GM12878 (cell line): ENCODE measurements around the gene CWF19L1. TPM values are rescaled to one million over a fixed set of nuclear protein-coding genes. Genes with fewer than 3 reads are reported as not detected.

Experiments
- ATAC-seq: fragments of 200-7000 bp; cut with Tn5 transposase; 3 replicates; pipeline ENCODE4 v1.9.1; 2020; ENCODE audit warnings: mild to moderate bottlenecking, moderate library complexity
- BruUV-seq: library from RNA; stranded (reverse); fragments of 400-500 nt; replicated peaks from 2 replicates; lab custom pipeline; 2021; lab: Mats Ljungman, UMichigan
- CTCF ChIA-PET: fragments of 300-600 bp; sonication (Branson Sonifier 250); formaldehyde crosslinking; extraction: SDS; loops from one replicate; lab custom pipeline; 2021; ENCODE audit warnings: inconsistent platforms; lab: Yijun Ruan, JAX
- POLR2A ChIA-PET: fragments of 350-600 bp; formaldehyde crosslinking; extraction: SDS; loops from one replicate; lab custom pipeline; 2021; ENCODE audit warnings: inconsistent platforms; lab: Charles Lee
- RAD21 ChIA-PET: fragments of 300-600 bp; sonication (Branson Sonifier 250); formaldehyde crosslinking; loops from one replicate; lab custom pipeline; 2023; ENCODE audit warnings: antibody characterized with exemption; ENCODE audit not compliant: unreplicated experiment; lab: Charles Lee
- SMC1A ChIA-PET: fragments of 300-600 bp; sonication (Branson Sonifier 250); formaldehyde crosslinking; loops from one replicate; lab custom pipeline; 2023; ENCODE audit not compliant: unreplicated experiment, uncharacterized antibody; lab: Charles Lee
- DNase-seq: peaks from one replicate; pipeline ENCODE4 v3.0.0-alpha.2; 2011; ENCODE audit warnings: low read depth, low spot score
- FAIRE-seq: peaks from 3 replicates; lab custom pipeline; 2011; peaks lifted over from hg19 to GRCh38; lab: Jason Lieb, UNC
- H2AFZ ChIP-seq: 2 replicates; pipeline ENCODE4 v1.6.0; 2011; ENCODE audit warnings: low read depth, low read length, control low read depth; ENCODE audit not compliant: control insufficient read depth
- H3K27ac ChIP-seq: 2 replicates; pipeline ENCODE4 v1.5.1; 2011; ENCODE audit warnings: control low read depth; ENCODE audit not compliant: control insufficient read depth, insufficient read depth
- H3K27me3 ChIP-seq, 2 experiments: replicated peaks in 1 of 2; 2 replicates each; pipeline versions ENCODE4 v1.6.0 to v1.6.1; 2011; ENCODE audit warnings: low read length in 1 of 2; ENCODE audit not compliant: control insufficient read depth in 2 of 2, insufficient read depth in 2 of 2
- H3K36me3 ChIP-seq, 2 experiments: 2 replicates each; pipeline ENCODE4 v1.5.1; 2011; ENCODE audit warnings: low read length in 1 of 2; ENCODE audit not compliant: control insufficient read depth in 2 of 2, insufficient read depth in 2 of 2
- H3K4me1 ChIP-seq: 2 replicates; pipeline ENCODE4 v1.6.1; 2011; ENCODE audit warnings: mild to moderate bottlenecking, low read length, moderate library complexity, mixed read lengths; ENCODE audit not compliant: control insufficient read depth, insufficient read depth
- H3K4me2 ChIP-seq: 2 replicates; pipeline ENCODE4 v1.6.0; 2011; ENCODE audit warnings: control low read depth; ENCODE audit not compliant: control insufficient read depth, insufficient read depth
- H3K4me3 ChIP-seq: fragments of 200-600 bp; sonication (generic); 2 replicates; pipeline ENCODE4 v1.5.1; 2016
- H3K79me2 ChIP-seq: 2 replicates; pipeline ENCODE4 v1.6.0; 2011; ENCODE audit warnings: low read length; ENCODE audit not compliant: control insufficient read depth, insufficient read depth
- H3K9ac ChIP-seq: 2 replicates; pipeline ENCODE4 v1.8.0; 2011; ENCODE audit warnings: low read length, control low read depth, mixed read lengths; ENCODE audit not compliant: control insufficient read depth, insufficient read depth
- H3K9me3 ChIP-seq: replicated peaks from 3 replicates; pipeline ENCODE4 v1.5.1; 2011; ENCODE audit warnings: mild to moderate bottlenecking, low read length; ENCODE audit not compliant: control insufficient read depth, insufficient read depth
- H4K20me1 ChIP-seq: 2 replicates; pipeline ENCODE4 v1.6.0; 2011; ENCODE audit not compliant: control insufficient read depth, insufficient read depth
- BACH1 ChIP-seq: fragments of 450-650 bp; IDR thresholded peaks from 2 replicates; pipeline ENCODE4 v1.6.1; 2017; ENCODE audit warnings: mild to moderate bottlenecking, borderline replicate concordance
- BMI1 ChIP-seq: fragments of 450-650 bp; IDR thresholded peaks from 2 replicates; pipeline ENCODE4 v1.6.1; 2016; ENCODE audit warnings: mild to moderate bottlenecking, moderate library complexity, borderline replicate concordance
- CBX5 ChIP-seq: sonication (generic); IDR thresholded peaks from 2 replicates; pipeline ENCODE4 v1.6.1; 2016; ENCODE audit warnings: low read depth, moderate library complexity, mild to moderate bottlenecking, inconsistent platforms
- EED ChIP-seq: sonication (generic); IDR thresholded peaks from 2 replicates; pipeline ENCODE4 v1.6.1; 2016; ENCODE audit warnings: antibody characterized with exemption, low read depth
- IRF4 ChIP-seq: IDR thresholded peaks from 2 replicates; pipeline ENCODE4 v1.6.1; 2011; ENCODE audit warnings: low read depth, low read length
- NKRF ChIP-seq: fragments of 450-650 bp; conservative IDR thresholded peaks from 2 replicates; pipeline ENCODE4 v1.6.1; 2017; ENCODE audit warnings: mild to moderate bottlenecking, moderate library complexity
- SUZ12 ChIP-seq: fragments of 200-600 bp; sonication (generic); IDR thresholded peaks from one replicate; pipeline ENCODE4 v1.6.1; 2018; ENCODE audit warnings: antibody characterized with exemption, mild to moderate bottlenecking; ENCODE audit not compliant: unreplicated experiment
- TBL1XR1 ChIP-seq: IDR thresholded peaks from 2 replicates; pipeline ENCODE4 v1.6.1; 2012; ENCODE audit warnings: low read depth, low read length, improper control_type of control experiment
- WRNIP1 ChIP-seq: IDR thresholded peaks from 2 replicates; pipeline ENCODE4 v1.6.1; 2011; ENCODE audit warnings: low read depth, low read length, improper control_type of control experiment, borderline replicate concordance
- WGBS: methylation state at CpG from one replicate; pipeline ENCODE4 v1.1.6; 2016; ENCODE audit warnings: low lambda C conversion rate; ENCODE audit not compliant: insufficient replicate concordance, insufficient coverage; ENCODE audit errors: missing lambda C conversion rate; 5-methylcytosine and 5-hydroxymethylcytosine counted together
- in situ Hi-C: fragments of 300-500 bp; cut with MboI; formaldehyde crosslinking; loops from 9 replicates; pipeline ENCODE4 v1.14.3; 2018; ENCODE audit warnings: mixed read lengths
- intact Hi-C: fragments of 100-400 bp; cut with micrococcal nuclease; formaldehyde crosslinking; loops from one replicate; pipeline ENCODE4 v1.14.2; 2022; ENCODE audit not compliant: unreplicated experiment
- polyA plus RNA-seq, 11 experiments: library from polyadenylated mRNA; depleted of rRNA in 4 of 11; unstranded in 6 of 11; stranded (reverse) in 5 of 11; fragments of >200 nt; fragmentation: Nextera tagmentation in 4 of 11; fragmentation: Illumina TruSeq in 1 of 11; extraction: Ambion mirVana in 4 of 11; extraction: Trizol in 1 of 11; gene quantifications; 1 replicate in 1 of 11; 2 replicates in 10 of 11; pipeline versions ENCODE4 v1.2.1 to v1.2.3, GENCODE V29; 2011 to 2016; ENCODE audit warnings: inconsistent platforms in 2 of 11, missing spikeins in 2 of 11, low read depth in 1 of 11
- total RNA-seq, 4 experiments: library from RNA; depleted of rRNA in 3 of 4; stranded (reverse); fragments of >200 nt in 3 of 4; fragmentation: Illumina TruSeq in 1 of 4; extraction: Trizol in 1 of 4; gene quantifications; 2 replicates each; pipeline versions ENCODE4 v1.2.1 to v1.2.3, GENCODE V29; 2013 to 2021
- TF ChIP-seq, protein P1 (sequence below): IDR thresholded peaks from 2 replicates; pipeline ENCODE4 v1.6.1; 2012; ENCODE audit warnings: mild to moderate bottlenecking, low read depth, low read length
- TF ChIP-seq, protein P2 (sequence below), 3 experiments: IDR thresholded peaks in 2 of 3; conservative IDR thresholded peaks in 1 of 3; 2 replicates each; pipeline ENCODE4 v1.5.1; 2011; ENCODE audit warnings: low read depth in 3 of 3, low read length in 3 of 3, mild to moderate bottlenecking in 3 of 3, control low read depth in 2 of 3, moderate library complexity in 2 of 3, inconsistent platforms in 1 of 3, mixed read lengths in 1 of 3; ENCODE audit not compliant: control insufficient read depth in 2 of 3, insufficient read depth in 1 of 3; ENCODE audit errors: extremely low read depth in 1 of 3

Gene CWF19L1
- total and polyA plus RNA-seq, 10 of the 15 experiments (the other 5 are each of a cell fraction or from before 2014, with no cell fraction given), result 30.2 to 51.7 (median 38.1) TPM

GRCh38 chr10:100297242-100297641 lies 29.8 kb upstream of the CWF19L1 start:
- Histone ChIP-seq H3K4me2 (no peak overlapping the region), H3K9ac (no peak overlapping the region), H3K9me3 (no peaks in the 10 kb centered on the region; the same call in 2 of the 3 replicates), H3K36me3 (no peaks in the 10 kb centered on the region), H3K4me3 (no peak overlapping the region), H3K79me2 (no peaks in the 10 kb centered on the region), H3K4me1 (no peaks in the 10 kb centered on the region; the same call in 1 of the 2 replicates), H3K27ac (no peak overlapping the region), H4K20me1 (no peaks in the 10 kb centered on the region), H2AFZ (no peak overlapping the region), H3K27me3 (no peaks in the 10 kb centered on the region; a peak in 1 of 4 replicates)
- ChIA-PET CTCF (interaction anchor here (0.6 kb wide), 1 partner anchor 239 kb away, joined by 4 read pairs; the partner anchor contains the start of gene HIF1AN), RAD21 (no interaction called here), POLR2A (no interaction called here), SMC1A (no interaction called here)
- DNase-seq, result no peak
- no peak for FAIRE-seq
- 43% methylated on average over 9 of the region's 9 CpGs for WGBS
- intact Hi-C loops (no loop called here), in situ Hi-C loops (no loop called here)
- ATAC-seq, result no peak
- TF ChIP-seq, protein P1, sequence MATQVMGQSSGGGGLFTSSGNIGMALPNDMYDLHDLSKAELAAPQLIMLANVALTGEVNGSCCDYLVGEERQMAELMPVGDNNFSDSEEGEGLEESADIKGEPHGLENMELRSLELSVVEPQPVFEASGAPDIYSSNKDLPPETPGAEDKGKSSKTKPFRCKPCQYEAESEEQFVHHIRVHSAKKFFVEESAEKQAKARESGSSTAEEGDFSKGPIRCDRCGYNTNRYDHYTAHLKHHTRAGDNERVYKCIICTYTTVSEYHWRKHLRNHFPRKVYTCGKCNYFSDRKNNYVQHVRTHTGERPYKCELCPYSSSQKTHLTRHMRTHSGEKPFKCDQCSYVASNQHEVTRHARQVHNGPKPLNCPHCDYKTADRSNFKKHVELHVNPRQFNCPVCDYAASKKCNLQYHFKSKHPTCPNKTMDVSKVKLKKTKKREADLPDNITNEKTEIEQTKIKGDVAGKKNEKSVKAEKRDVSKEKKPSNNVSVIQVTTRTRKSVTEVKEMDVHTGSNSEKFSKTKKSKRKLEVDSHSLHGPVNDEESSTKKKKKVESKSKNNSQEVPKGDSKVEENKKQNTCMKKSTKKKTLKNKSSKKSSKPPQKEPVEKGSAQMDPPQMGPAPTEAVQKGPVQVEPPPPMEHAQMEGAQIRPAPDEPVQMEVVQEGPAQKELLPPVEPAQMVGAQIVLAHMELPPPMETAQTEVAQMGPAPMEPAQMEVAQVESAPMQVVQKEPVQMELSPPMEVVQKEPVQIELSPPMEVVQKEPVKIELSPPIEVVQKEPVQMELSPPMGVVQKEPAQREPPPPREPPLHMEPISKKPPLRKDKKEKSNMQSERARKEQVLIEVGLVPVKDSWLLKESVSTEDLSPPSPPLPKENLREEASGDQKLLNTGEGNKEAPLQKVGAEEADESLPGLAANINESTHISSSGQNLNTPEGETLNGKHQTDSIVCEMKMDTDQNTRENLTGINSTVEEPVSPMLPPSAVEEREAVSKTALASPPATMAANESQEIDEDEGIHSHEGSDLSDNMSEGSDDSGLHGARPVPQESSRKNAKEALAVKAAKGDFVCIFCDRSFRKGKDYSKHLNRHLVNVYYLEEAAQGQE, result peak; percentile 44; the same call in 1 of the 2 replicates
- TF ChIP-seq IRF4, result no peak
- BruUV-seq, result no TSS peak

GRCh38 chr10:100293066-100293465 lies 25.6 kb upstream of the CWF19L1 start:
- no peak overlapping the region for H3K4me2 ChIP-seq
- H3K36me3 ChIP-seq, result no peaks in the 10 kb centered on the region
- H3K4me3 ChIP-seq, result no peak overlapping the region
- H3K79me2 ChIP-seq, result no peaks in the 10 kb centered on the region
- H3K27ac ChIP-seq, result no peak overlapping the region
- in situ Hi-C loops, result no loop called here
- DNase-seq, result no peak
- ChIA-PET POLR2A (no interaction called here), SMC1A (no interaction called here), CTCF (interaction anchor here (1.7 kb wide), 1 partner anchor 226 kb away, joined by 5 read pairs; no protein-coding TSS in a partner anchor), RAD21 (no interaction called here)
- intact Hi-C loops, result no loop called here
- no peaks in the 10 kb centered on the region; the same call in 1 of the 2 replicates for H3K4me1 ChIP-seq
- no peaks in the 10 kb centered on the region for H4K20me1 ChIP-seq
- no peak for FAIRE-seq
- ATAC-seq, result no peak
- H3K9ac ChIP-seq, result no peak overlapping the region
- no peaks in the 10 kb centered on the region for H3K27me3 ChIP-seq
- no TSS peak for BruUV-seq
- no peaks in the 10 kb centered on the region for H3K9me3 ChIP-seq
- H2AFZ ChIP-seq, result no peak overlapping the region
- TF ChIP-seq TBL1XR1 (no peak), CBX5 (no peak), BMI1 (no peak), SUZ12 (no peak), EED (no peak), WRNIP1 (no peak), BACH1 (no peak), NKRF (no peak)
- TF ChIP-seq, protein P2, sequence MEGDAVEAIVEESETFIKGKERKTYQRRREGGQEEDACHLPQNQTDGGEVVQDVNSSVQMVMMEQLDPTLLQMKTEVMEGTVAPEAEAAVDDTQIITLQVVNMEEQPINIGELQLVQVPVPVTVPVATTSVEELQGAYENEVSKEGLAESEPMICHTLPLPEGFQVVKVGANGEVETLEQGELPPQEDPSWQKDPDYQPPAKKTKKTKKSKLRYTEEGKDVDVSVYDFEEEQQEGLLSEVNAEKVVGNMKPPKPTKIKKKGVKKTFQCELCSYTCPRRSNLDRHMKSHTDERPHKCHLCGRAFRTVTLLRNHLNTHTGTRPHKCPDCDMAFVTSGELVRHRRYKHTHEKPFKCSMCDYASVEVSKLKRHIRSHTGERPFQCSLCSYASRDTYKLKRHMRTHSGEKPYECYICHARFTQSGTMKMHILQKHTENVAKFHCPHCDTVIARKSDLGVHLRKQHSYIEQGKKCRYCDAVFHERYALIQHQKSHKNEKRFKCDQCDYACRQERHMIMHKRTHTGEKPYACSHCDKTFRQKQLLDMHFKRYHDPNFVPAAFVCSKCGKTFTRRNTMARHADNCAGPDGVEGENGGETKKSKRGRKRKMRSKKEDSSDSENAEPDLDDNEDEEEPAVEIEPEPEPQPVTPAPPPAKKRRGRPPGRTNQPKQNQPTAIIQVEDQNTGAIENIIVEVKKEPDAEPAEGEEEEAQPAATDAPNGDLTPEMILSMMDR (IDR thresholded peaks at IDR 0.05 in 2 of 3, conservative IDR thresholded peaks at IDR 0.05 in 1 of 3; ENCODE audit: control insufficient read depth in 2 of 3, extremely low read depth in 1 of 3, insufficient read depth in 1 of 3, low read depth in 3 of 3, low read length in 3 of 3), result no peak
